ENCODE data around the gene GLIS2. TPM values are rescaled to one million over a fixed set of nuclear protein-coding genes. Genes with fewer than 3 reads are reported as not detected.
A peak's percentile ranks its signal among the peaks of the same experiment; 100 is the strongest.

Gene GLIS2
- polyA plus RNA-seq, 1 donor from 2014 or later = not detected

DNA sequence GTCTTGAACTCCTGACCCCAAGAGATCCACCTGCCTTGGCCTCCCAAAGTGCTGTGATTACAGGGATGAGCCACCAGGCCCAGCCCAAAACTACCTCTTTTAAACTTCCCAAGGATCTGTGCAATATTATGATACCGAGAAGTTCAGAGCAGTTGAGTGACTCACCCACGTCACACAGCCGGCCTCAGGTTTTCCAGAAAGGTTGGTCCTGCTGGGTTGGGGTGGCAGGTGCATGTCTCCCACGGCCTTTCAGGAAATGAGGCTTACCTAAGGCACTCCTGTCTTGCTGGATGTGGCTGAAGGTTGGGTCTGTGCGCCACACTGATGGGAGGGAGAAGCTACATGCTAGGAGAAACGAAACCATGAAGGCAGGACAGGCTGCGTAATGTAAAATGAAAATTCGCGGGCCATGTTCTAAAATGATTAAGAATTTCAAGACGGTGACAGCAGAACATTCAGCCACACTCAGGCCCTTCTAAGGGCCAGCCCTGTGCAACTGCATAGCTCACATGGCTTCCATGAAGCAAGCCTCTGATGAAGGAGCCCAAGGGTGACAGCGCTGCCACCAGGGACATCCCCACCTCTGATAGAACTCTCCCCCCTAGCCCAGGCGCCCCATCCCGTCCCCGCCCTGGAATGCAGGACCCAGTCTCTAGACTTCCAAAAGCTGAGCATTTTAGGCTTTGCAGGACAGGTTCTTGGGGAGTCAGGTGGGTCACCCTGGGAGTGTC, 6.6 kb upstream of the GLIS2 start:
- Mint-ChIP-seq H3K27ac (peak overlapping the region; percentile 31 to 91 (median 78)), H3K27me3 (peaks cover 3% of the 10 kb centered on the region), H3K9me3 (no peaks in the 10 kb centered on the region)

DNA sequence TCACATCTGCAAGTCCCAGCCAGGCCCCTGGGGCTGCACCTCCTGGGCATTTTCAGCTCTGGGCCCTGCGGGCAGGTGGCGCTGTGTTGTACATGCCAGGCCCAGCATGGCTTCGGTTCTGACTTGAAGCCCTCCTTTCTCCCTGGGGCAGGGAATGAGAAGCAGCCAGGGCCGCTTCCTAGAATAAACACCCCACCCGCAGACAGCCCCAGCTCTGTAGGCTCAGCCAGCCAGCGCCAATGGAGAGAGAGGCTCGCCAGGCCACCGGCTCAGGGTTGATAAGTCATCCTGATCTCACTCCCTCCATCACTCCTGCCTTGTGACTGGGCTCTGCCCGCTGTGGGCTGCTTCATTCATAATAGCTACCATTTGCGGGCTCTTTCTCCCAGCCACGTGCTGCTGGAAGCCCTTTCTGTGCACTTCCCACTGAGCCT, 6.0 kb upstream of the GLIS2 start:
- Mint-ChIP-seq H3K27ac (peak overlapping the region; percentile 78 to 91 (median 85)), H3K27me3 (peaks cover 9% of the 10 kb centered on the region), H3K4me1 (peaks cover 22 to 31% (median 23%) of the 10 kb centered on the region in 3 donors), H3K4me3 (peak overlapping the region; percentile 52 to 84 (median 58)), H3K36me3 (no peaks in the 10 kb centered on the region), H3K9me3 (no peaks in the 10 kb centered on the region)

More for the DNA sequence above, 6.6 kb upstream of the GLIS2 start:
- Mint-ChIP-seq H3K4me1 (peaks cover 18 to 25% (median 21%) of the 10 kb centered on the region in 3 donors), H3K36me3 (no peaks in the 10 kb centered on the region), H3K4me3 (peak overlapping the region; percentile 39 to 84 (median 56))

DNA sequence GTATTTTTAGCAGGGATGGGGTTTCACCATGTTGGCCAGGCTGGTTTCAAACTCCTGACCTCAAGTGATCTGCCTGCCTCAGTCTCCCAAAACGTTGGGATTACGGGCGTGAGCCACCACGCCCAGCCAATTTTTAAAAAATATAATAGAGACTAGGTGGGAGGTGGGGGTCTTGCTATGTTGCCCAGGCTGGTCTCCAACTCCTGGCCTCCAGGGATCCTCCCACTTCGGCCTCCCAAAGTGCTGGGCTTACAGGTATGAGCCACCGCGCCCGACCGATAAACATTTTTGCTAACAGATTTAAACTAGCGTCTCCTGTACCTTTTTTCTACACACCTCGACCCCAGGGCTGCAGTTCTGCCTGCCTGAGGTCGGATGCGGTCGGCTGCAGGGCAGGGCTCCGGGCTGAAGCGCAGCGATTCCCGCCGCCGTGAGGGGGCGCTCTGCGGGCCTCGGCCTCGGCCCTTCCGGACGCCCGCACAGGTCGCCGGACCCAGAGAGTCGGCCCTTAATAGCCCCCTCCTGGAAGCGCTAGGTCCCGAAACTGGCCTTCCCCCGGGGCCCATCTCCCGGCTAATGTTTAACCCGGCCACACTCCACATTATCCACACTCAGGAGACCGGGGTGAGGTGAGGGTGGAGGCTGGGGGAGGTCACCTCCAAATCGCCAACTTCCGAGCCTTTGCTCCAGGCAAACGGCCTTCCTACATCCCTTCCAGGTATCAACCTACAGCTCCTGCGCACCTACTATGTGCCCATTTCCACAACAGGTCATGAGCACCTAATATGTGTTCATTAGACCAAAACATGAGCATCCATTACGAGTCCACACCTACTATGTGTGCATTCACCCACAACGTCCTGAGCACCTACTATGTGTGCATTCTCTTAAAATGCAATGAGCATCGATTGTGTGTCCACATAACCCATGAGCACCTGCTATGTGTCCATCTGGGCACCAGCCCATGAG, 2.0 kb upstream of the GLIS2 start:
- no peaks in the 10 kb centered on the region for H3K36me3 Mint-ChIP-seq
- H3K4me3 Mint-ChIP-seq = peak overlapping the region; percentile 76 to 94 (median 76)
- H3K9me3 Mint-ChIP-seq = no peaks in the 10 kb centered on the region
- peaks cover 11% of the 10 kb centered on the region for H3K27me3 Mint-ChIP-seq
- peaks cover 10 to 22% (median 13%) of the 10 kb centered on the region in 3 donors for H3K4me1 Mint-ChIP-seq
- H3K27ac Mint-ChIP-seq = no peak overlapping the region

DNA sequence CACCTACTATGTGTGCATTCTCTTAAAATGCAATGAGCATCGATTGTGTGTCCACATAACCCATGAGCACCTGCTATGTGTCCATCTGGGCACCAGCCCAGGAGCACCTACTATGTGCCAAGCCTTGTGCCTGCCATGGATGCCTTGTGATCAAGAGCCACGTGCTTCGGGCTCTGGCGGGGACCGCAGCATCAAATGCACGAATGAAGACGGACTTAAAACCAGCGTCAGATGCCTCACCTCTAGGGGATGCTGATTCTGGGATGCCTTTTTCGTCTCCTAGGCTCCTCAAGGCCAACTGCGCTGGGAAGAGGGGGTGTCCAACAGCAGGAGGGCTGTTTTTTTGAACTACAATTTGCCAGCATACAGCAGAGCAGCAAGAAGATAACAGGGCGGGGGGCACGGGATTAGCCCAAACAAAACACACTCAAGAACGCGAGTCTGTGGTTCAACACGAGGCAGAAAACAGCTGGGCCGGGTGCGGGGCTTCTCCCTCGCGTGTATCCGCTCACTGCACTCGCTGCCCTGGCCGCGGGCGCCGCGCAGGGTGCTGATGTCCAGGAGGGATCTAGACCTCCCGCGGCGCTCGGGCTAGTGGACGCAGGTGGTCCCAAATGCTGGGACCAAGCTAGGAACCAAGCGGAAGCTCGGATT, 1.2 kb upstream of the GLIS2 start:
- Mint-ChIP-seq H3K27me3 (peaks cover 15% of the 10 kb centered on the region), H3K27ac (peak overlapping the region in 2 of 3 donors; percentile 1 to 86), H3K4me3 (peak overlapping the region; percentile 76 to 94 (median 76)), H3K9me3 (no peaks in the 10 kb centered on the region), H3K36me3 (no peaks in the 10 kb centered on the region), H3K4me1 (peaks cover 10 to 22% (median 12%) of the 10 kb centered on the region in 3 donors)

DNA sequence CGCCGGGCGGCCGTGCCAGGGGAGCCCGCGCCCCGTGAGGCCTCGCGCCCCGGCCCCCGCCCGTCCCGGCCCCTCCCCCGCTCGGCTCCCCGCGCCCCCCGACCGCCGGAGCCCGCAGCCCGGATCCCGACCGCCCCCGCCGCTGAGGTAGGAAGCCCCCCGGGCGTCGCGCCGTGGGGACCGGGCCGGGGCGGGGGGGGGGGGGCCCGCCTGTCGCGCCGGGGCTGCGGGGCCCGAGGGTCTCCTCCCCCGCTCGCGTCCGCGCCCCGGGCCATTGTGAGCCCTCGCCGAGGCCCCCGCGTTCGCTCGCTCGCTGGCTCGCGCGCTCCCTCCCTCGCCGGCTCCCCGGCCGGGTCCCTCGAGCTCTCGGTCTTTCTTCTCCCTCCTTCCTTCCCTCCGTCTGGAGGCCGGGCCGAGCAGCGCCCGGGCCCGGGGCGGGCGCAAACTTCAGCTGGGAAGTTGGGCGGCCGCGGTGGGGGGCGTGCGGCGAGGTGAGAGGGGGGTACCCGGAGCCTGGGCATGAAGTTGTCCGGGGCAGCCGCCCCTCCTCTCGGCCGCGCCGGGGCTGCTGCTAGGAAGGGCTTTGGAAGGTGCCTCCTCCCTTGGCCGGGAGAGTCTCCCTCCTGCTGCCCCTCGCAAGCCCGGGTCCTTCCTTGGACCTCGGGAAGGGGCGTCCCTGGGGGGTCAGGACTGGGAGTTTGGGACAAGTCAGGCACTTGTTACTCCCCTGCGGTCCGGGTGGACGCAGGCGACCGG, 419 bp downstream of the GLIS2 start:
- H3K4me1 Mint-ChIP-seq = peaks cover 12 to 17% (median 12%) of the 10 kb centered on the region in 3 donors
- no peak overlapping the region for H3K27ac Mint-ChIP-seq
- H3K27me3 Mint-ChIP-seq = peaks cover 15% of the 10 kb centered on the region
- peak overlapping the region in 1 of 4 donors; percentile 65 for H3K4me3 Mint-ChIP-seq
- no peaks in the 10 kb centered on the region for H3K36me3 Mint-ChIP-seq
- no peaks in the 10 kb centered on the region for H3K9me3 Mint-ChIP-seq

DNA sequence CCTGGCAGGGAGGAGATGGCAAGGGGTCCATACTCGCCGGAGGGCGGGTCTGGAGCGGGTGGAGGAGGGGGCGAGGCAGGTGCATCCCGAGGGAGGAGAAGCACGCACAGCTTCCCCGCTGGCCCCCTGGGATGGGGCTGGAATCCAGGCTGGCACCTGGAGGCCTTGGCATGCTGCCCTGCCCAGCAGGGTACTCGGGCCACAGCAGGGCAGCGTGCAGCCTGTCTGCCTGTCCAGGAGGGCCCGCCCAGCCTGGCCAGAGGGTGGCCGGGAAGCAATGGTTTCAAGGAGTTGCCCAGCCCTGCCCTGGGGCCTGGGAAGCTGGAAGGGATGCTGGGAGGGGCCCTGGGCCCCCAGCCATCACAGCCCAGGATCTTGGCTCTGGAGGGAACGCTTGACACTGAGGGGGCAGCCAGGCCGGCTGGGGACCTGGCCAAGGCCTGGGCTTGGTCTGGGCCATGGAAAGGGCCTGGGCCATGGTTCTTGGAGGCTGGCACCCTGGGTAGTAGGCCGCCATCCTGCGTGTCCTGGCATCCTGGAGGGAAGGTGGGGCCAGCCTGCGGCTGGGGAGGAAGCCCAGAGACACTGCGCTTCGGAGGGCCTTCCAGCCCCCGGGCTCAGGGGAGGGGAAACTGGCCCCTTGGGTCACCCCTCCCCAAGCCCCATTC, 1.1 kb downstream of the GLIS2 start:
- Mint-ChIP-seq H3K4me3 (peak overlapping the region in 2 of 4 donors; percentile 12 to 47), H3K27ac (no peak overlapping the region), H3K27me3 (peaks cover 15% of the 10 kb centered on the region), H3K4me1 (peaks cover 12 to 17% (median 12%) of the 10 kb centered on the region in 3 donors), H3K36me3 (no peaks in the 10 kb centered on the region), H3K9me3 (no peaks in the 10 kb centered on the region)

DNA sequence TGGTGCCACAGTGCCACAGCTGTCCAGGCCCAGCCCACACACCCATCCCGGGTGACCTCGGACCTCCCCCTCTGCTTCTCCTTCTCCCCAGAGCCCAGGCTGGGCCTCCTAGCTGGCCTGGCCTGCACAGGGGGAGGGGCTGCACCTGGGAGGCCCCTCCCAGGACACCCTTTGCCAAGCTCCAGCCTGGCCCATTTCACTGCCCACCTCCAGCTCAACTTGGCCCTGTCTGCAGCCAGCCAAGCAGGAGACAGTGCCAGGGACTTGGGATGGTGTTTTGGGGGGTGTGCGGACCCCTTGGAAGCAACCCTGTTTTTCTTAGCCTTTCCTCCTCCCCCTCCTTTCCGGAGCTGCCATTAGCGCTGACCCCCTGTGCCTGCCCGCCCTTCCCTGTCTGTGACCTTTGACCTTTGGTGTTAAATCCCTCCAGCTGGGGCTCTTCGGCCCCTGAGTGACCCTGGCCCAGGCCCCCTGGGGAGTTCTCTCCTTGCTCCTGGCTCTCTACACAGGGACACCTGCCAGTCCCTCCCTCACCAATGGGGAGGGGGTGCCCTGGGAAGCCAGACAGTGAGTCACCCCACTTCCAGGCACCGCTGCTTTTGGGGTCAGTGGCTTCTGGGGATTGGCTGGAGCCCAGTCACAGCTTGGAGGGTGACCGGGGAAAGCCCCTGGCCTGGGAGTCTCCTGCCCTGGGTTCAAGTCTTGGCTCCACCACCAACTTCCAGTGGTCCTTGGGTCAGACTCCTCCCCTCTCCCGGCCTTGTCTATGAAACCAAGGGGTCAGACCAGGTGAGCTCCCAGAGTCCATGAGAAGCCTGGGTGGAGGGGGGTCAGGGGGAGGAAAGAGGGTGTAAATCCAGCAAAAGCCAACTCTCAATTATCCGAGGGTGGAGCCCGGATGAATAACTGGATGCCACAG, 1.9 kb downstream of the GLIS2 start:
- no peaks in the 10 kb centered on the region for H3K9me3 Mint-ChIP-seq
- peak overlapping the region in 1 of 4 donors; percentile 43 for H3K4me3 Mint-ChIP-seq
- peaks cover 15% of the 10 kb centered on the region for H3K27me3 Mint-ChIP-seq
- no peaks in the 10 kb centered on the region for H3K36me3 Mint-ChIP-seq
- H3K27ac Mint-ChIP-seq = no peak overlapping the region
- peaks cover 12 to 17% (median 12%) of the 10 kb centered on the region in 3 donors for H3K4me1 Mint-ChIP-seq

DNA sequence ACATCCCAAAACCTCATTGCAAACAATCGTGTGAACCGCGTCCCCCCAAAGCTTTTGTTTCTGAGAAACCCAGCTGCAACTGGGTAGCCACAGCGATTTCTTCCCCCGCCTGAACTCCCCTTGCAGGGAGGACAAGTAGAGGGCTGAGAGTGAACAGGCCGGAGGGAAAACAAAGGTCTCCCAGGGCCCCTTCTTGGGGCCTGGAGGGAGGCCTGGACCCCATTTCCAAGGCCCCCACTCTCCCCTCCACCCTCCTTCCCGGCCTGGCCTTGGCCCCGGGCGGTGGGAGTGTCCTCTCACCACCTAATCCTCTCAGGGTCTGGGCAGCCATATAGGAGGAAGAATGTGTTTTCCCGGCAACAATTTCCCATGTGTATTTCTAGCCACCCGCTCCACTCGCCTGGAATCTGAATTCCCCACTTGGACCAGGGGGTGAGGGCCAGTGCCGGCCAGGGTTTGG, 2.6 kb downstream of the GLIS2 start:
- Mint-ChIP-seq H3K4me3 (peak overlapping the region in 1 of 4 donors; percentile 43), H3K27ac (peak overlapping the region in 1 of 3 donors; percentile 39), H3K4me1 (peaks cover 12 to 17% (median 12%) of the 10 kb centered on the region in 3 donors), H3K9me3 (no peaks in the 10 kb centered on the region), H3K27me3 (peaks cover 15% of the 10 kb centered on the region), H3K36me3 (no peaks in the 10 kb centered on the region)

DNA sequence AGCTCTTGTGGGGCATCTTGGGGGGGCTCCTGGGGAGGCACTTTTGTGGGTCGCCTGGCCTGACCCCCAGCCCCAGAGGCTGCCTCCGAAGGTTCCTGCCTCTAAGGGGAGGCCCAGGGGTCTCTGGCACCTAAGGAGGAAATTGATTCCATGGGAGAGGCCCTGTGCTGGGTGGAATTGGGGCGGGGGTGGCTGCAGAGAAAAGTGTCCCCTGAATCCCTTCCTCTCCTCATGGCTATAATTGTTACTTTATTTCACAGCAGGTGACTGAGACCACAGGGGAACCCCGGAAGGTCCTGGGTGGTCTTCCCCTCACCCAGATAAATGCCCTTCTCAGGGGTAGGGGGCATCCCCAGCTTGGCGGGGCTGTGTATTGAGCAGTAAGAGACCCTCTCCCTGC, 3.1 kb downstream of the GLIS2 start:
- Mint-ChIP-seq H3K27me3 (peaks cover 15% of the 10 kb centered on the region), H3K36me3 (no peaks in the 10 kb centered on the region), H3K4me3 (peak overlapping the region in 2 of 4 donors; percentile 51 to 83), H3K27ac (peak overlapping the region in 2 of 3 donors; percentile 39 to 66), H3K9me3 (no peaks in the 10 kb centered on the region), H3K4me1 (peaks cover 12 to 17% (median 12%) of the 10 kb centered on the region in 3 donors)

DNA sequence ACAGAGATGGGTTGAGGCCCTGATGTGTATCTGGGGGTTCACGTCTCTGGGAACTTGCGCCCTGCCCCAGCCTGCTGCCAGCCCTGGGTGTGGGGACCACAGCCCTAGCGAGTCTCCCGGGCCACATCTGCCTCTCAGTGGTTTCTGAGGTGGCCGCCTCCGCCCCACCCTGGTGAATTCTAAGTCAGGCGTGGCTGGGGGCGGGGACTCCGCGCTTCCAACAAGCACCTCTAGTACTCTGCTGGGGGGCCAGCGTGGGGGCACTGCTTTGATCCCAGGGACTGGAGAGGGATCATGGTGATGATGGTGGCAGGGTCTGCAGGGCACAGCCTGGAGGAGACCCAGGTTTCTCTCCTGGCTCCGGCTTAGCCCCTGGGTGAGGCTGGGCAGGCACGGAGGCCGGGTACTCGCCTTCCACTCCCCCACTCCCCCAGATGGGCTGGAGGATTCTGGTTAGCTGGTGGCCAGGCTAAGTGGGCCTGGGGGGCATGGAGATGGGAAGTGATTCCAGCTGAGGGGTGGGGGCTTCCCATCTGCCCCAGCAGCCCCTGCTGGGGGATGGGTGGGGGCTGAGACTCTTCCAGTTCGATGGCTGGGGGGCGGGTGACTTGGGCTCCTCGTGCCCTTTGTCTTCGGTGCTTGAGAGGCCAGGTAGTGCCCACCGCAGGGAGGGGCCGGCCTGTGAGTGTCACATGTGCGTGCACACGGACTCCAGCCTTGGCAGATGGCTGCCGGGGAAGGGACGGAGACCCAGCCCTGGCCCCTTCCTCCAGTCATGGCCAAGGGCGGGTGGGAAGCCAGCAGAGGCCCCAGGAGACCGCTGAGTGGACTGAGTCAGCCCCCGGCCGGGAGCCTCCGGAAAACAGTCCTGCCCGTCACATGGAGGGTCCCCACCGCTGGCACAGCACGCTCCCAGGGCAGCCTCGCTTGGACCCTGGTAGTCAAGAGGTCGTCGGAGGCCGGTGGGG, 3.9 kb downstream of the GLIS2 start:
- Mint-ChIP-seq H3K27me3 (peaks cover 7% of the 10 kb centered on the region), H3K4me3 (peak overlapping the region; percentile 46 to 83 (median 64)), H3K4me1 (peaks cover 7 to 10% (median 8%) of the 10 kb centered on the region in 3 donors), H3K27ac (peak overlapping the region in 2 of 3 donors; percentile 39 to 66), H3K9me3 (no peaks in the 10 kb centered on the region), H3K36me3 (no peaks in the 10 kb centered on the region)

DNA sequence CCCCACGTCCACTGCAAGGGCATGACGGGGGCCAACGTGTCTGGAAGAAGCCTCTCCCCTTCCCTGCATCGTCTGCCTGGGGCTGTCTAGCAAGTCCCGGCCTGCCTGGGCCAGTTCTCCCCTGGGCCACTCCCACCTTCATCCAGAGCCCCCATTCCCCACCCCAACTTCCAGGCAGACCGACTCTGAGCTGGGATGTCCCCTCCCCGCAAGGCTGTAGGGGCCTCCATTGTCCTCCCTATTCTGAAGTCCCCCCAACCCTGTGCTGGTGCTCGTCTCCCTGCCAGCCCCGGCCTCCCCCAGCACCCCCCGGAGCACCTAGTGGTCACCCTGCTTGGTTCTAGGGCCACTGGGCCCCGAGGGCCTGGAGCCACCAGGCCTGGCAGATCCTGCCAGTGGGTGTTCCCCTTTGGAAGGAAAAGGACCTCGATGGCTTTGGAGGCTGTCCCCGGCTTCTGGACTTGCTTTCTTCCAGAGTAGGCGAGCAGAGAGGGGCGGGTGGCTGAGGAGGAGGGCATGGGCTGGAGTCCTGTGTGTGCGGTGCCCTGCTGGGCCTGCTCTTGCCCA, 4.8 kb downstream of the GLIS2 start:
- peaks cover 4% of the 10 kb centered on the region for H3K27me3 Mint-ChIP-seq
- peaks cover 8 to 13% (median 9%) of the 10 kb centered on the region in 3 donors for H3K4me1 Mint-ChIP-seq
- no peak overlapping the region for H3K4me3 Mint-ChIP-seq
- no peak overlapping the region for H3K27ac Mint-ChIP-seq
- H3K36me3 Mint-ChIP-seq = no peaks in the 10 kb centered on the region
- H3K9me3 Mint-ChIP-seq = no peaks in the 10 kb centered on the region
